WTC11 (cell line): ENCODE measurements around the gene LIX1L. TPM values are rescaled to one million over a fixed set of nuclear protein-coding genes. Genes with fewer than 3 reads are reported as not detected.

Experiments used
- ATAC-seq: fragments of 200-7000 bp; cut with Tn5 transposase; 2 replicates; pipeline ENCODE4 v1.10.0; 2021; ENCODE audit warnings: mild to moderate bottlenecking, moderate library complexity
- CTCF ChIA-PET: fragments of 300-600 bp; sonication (Branson Sonifier 250); formaldehyde crosslinking; loops from one replicate; lab custom pipeline; 2021; ENCODE audit warnings: antibody characterized with exemption; lab: Charles Lee
- POLR2A ChIA-PET: fragments of 350-600 bp; sonication (Branson Sonifier 250); formaldehyde crosslinking; loops from one replicate; lab custom pipeline; 2021; ENCODE audit warnings: antibody characterized with exemption; lab: Charles Lee
- DNase-seq: peaks from one replicate; pipeline ENCODE4 v3.0.0; 2021; ENCODE audit warnings: low spot score
- H3K27ac Mint-ChIP-seq: 2 replicates; pipeline ENCODE4 v1.8.0; 2021; ENCODE audit warnings: mixed read lengths
- H3K27me3 Mint-ChIP-seq: 2 replicates; pipeline ENCODE4 v1.8.0; 2021; ENCODE audit warnings: low read depth, mild to moderate bottlenecking, moderate library complexity, mixed read lengths
- H3K36me3 Mint-ChIP-seq: 2 replicates; pipeline ENCODE4 v1.8.0; 2021; ENCODE audit warnings: mixed read lengths
- H3K4me1 Mint-ChIP-seq: 2 replicates; pipeline ENCODE4 v1.8.0; 2022; ENCODE audit warnings: mixed read lengths
- H3K4me3 Mint-ChIP-seq: 2 replicates; pipeline ENCODE4 v1.8.0; 2021; ENCODE audit warnings: mild to moderate bottlenecking, moderate library complexity, mixed read lengths
- H3K9me3 Mint-ChIP-seq: 2 replicates; pipeline ENCODE4 v1.8.0; 2021; ENCODE audit warnings: mixed read lengths
- E2F1 ChIP-seq: sonication (generic); formaldehyde crosslinking; IDR thresholded peaks from 2 replicates; pipeline ENCODE4 v1.8.0; 2022; ENCODE audit warnings: mild to moderate bottlenecking, missing genetic modification reagents
- ESRRA ChIP-seq: sonication (generic); formaldehyde crosslinking; IDR thresholded peaks from 2 replicates; pipeline ENCODE4 v1.8.1; 2022; ENCODE audit warnings: mild to moderate bottlenecking, missing genetic modification reagents, borderline replicate concordance
- FOXP4 ChIP-seq: sonication (generic); formaldehyde crosslinking; IDR thresholded peaks from 2 replicates; pipeline ENCODE4 v1.8.0; 2022; ENCODE audit warnings: mild to moderate bottlenecking, missing genetic modification reagents
- GABPB1 ChIP-seq: sonication (generic); formaldehyde crosslinking; IDR thresholded peaks from 2 replicates; pipeline ENCODE4 v1.8.1; 2023; ENCODE audit warnings: mild to moderate bottlenecking, missing genetic modification reagents
- SMAD3 ChIP-seq: sonication (generic); formaldehyde crosslinking; IDR thresholded peaks from 2 replicates; pipeline ENCODE4 v1.8.0; 2022; ENCODE audit warnings: missing genetic modification reagents, mild to moderate bottlenecking, borderline replicate concordance
- SP1 ChIP-seq: sonication (generic); formaldehyde crosslinking; conservative IDR thresholded peaks from 2 replicates; pipeline ENCODE4 v1.8.1; 2022; ENCODE audit warnings: missing genetic modification reagents
- TCF7 ChIP-seq: sonication (generic); formaldehyde crosslinking; IDR thresholded peaks from 2 replicates; pipeline ENCODE4 v1.8.0; 2022; ENCODE audit warnings: mild to moderate bottlenecking, low read depth, missing genetic modification reagents, moderate library complexity
- ZMAT4 ChIP-seq: fragments of 250-450 bp; sonication (Bioruptor Pico); IDR thresholded peaks from 2 replicates; pipeline ENCODE4 v1.9.0; 2021; ENCODE audit warnings: mild to moderate bottlenecking
- ZNF138 ChIP-seq: sonication (generic); formaldehyde crosslinking; conservative IDR thresholded peaks from 2 replicates; pipeline ENCODE4 v1.8.1; 2022; ENCODE audit warnings: mild to moderate bottlenecking, moderate library complexity, missing genetic modification reagents
- ZNF232 ChIP-seq: sonication (generic); formaldehyde crosslinking; IDR thresholded peaks from 2 replicates; pipeline ENCODE4 v1.8.0; 2022; ENCODE audit warnings: mild to moderate bottlenecking, missing genetic modification reagents
- ZNF425 ChIP-seq: fragments of 250-450 bp; sonication (Bioruptor Pico); conservative IDR thresholded peaks from 2 replicates; pipeline ENCODE4 v1.9.0; 2021; ENCODE audit warnings: mild to moderate bottlenecking
- total RNA-seq: library from RNA; stranded (reverse); gene quantifications from 3 replicates; pipeline ENCODE4 v1.2.3, GENCODE V29; 2021
- TF ChIP-seq, protein P1 (sequence below): sonication (generic); formaldehyde crosslinking; IDR thresholded peaks from 2 replicates; pipeline ENCODE4 v1.8.1; 2022; ENCODE audit warnings: low read depth, missing genetic modification reagents, borderline replicate concordance
- TF ChIP-seq, protein P2 (sequence below): fragments of 250-450 bp; sonication (Bioruptor Pico); IDR thresholded peaks from 2 replicates; pipeline ENCODE4 v2.1.2; 2022; ENCODE audit warnings: mild to moderate bottlenecking, moderate library complexity
- TF ChIP-seq, protein P3 (sequence below): sonication (generic); formaldehyde crosslinking; IDR thresholded peaks from 2 replicates; pipeline ENCODE4 v1.8.1; 2022; ENCODE audit warnings: mild to moderate bottlenecking, moderate library complexity, missing genetic modification reagents
- TF ChIP-seq, protein P4 (sequence below): sonication (generic); formaldehyde crosslinking; IDR thresholded peaks from 2 replicates; pipeline ENCODE4 v1.8.1; 2023; ENCODE audit warnings: mild to moderate bottlenecking, missing genetic modification reagents
- TF ChIP-seq, protein P5 (sequence below): sonication (generic); formaldehyde crosslinking; IDR thresholded peaks from 2 replicates; pipeline ENCODE4 v1.8.0; 2022; ENCODE audit warnings: missing genetic modification reagents
- TF ChIP-seq, protein P6 (sequence below): fragments of 250-450 bp; sonication (Bioruptor Pico); IDR thresholded peaks from 2 replicates; pipeline ENCODE4 v1.9.0; 2021; ENCODE audit warnings: moderate library complexity, mild to moderate bottlenecking, inconsistent platforms, borderline replicate concordance

The LIX1L gene
- total RNA-seq, 1 experiment from 2014 or later = 3.0 TPM

DNA sequence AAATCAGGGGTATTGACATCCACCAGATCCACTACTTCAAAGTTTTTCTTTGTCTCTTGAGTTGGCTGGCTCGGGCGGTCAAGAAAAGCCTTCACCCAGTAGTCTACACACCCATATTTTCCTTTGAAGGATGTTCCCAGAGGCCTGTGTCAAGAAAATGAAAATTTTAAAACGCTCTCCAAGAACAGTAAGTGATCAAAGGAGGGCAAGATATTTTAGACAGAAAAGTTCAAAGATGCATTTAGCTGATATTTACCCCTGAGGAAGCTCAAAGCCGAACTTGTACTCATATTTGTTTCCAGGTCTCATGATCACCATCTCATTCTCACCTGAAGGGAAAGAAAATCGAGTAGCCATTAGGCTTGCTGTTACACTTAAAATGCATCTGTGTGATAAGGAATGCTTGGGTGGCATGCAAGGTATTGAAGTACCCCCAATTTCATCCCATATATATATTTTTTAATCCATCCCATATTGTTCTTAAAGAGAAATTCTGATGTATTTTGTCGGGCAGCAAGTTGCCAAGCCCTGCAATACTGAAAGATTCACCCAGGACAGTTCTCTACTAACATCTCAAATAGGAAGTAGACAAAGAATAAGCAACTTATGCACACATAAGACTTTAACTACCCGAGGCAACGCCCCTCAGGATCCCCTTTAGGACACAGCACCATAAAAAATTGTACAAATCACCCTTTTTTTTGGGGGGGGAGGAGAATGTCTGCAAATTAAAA is 37.5 kb upstream of the LIX1L start (continued):
- TF ChIP-seq, protein P1, sequence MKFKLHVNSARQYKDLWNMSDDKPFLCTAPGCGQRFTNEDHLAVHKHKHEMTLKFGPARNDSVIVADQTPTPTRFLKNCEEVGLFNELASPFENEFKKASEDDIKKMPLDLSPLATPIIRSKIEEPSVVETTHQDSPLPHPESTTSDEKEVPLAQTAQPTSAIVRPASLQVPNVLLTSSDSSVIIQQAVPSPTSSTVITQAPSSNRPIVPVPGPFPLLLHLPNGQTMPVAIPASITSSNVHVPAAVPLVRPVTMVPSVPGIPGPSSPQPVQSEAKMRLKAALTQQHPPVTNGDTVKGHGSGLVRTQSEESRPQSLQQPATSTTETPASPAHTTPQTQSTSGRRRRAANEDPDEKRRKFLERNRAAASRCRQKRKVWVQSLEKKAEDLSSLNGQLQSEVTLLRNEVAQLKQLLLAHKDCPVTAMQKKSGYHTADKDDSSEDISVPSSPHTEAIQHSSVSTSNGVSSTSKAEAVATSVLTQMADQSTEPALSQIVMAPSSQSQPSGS (CRISPR knock-in tag) = no peak
- no peak for TF ChIP-seq ZNF425 (CRISPR knock-in tag)
- TF ChIP-seq ZMAT4 (CRISPR knock-in tag) = no peak
- no peak for TF ChIP-seq E2F1 (CRISPR knock-in tag)
- no peak for TF ChIP-seq ZNF138 (CRISPR knock-in tag)
- no peak for TF ChIP-seq ESRRA (CRISPR knock-in tag)
- TF ChIP-seq, protein P2, sequence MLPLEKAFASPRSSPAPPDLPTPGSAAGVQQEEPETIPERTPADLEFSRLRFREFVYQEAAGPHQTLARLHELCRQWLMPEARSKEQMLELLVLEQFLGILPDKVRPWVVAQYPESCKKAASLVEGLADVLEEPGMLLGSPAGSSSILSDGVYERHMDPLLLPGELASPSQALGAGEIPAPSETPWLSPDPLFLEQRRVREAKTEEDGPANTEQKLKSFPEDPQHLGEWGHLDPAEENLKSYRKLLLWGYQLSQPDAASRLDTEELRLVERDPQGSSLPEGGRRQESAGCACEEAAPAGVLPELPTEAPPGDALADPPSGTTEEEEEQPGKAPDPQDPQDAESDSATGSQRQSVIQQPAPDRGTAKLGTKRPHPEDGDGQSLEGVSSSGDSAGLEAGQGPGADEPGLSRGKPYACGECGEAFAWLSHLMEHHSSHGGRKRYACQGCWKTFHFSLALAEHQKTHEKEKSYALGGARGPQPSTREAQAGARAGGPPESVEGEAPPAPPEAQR (CRISPR knock-in tag) = no peak
- TF ChIP-seq, protein P3, sequence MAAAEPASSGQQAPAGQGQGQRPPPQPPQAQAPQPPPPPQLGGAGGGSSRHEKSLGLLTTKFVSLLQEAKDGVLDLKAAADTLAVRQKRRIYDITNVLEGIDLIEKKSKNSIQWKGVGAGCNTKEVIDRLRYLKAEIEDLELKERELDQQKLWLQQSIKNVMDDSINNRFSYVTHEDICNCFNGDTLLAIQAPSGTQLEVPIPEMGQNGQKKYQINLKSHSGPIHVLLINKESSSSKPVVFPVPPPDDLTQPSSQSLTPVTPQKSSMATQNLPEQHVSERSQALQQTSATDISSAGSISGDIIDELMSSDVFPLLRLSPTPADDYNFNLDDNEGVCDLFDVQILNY (CRISPR knock-in tag) = no peak
- no peak for TF ChIP-seq FOXP4 (CRISPR knock-in tag)
- no peak for TF ChIP-seq ZNF232 (CRISPR knock-in tag)
- TF ChIP-seq, all 79 proteins: peak for 0

GRCh38 chr1:145994391-145995120 is 36.7 kb upstream of the LIX1L start:
- peaks cover 73% of the 10 kb centered on the region for H3K4me1 Mint-ChIP-seq
- no peak overlapping the region for H3K27ac Mint-ChIP-seq
- DNase-seq = no peak
- no peaks in the 10 kb centered on the region for H3K27me3 Mint-ChIP-seq
- POLR2A ChIA-PET = interaction anchor here (1.2 to 1.3 kb wide), 2 partner anchors 14 to 15 kb away, joined by 3 to 5 read pairs; no protein-coding TSS in a partner anchor
- H3K36me3 Mint-ChIP-seq = peaks cover 41% of the 10 kb centered on the region
- ATAC-seq = no peak
- peak overlapping the region; percentile 98 for H3K4me3 Mint-ChIP-seq
- H3K9me3 Mint-ChIP-seq = no peaks in the 10 kb centered on the region
- CTCF ChIA-PET = interaction anchor here (1.3 kb wide), 1 partner anchor 17 kb away, joined by 3 read pairs; no protein-coding TSS in a partner anchor
- TF ChIP-seq, protein P4, sequence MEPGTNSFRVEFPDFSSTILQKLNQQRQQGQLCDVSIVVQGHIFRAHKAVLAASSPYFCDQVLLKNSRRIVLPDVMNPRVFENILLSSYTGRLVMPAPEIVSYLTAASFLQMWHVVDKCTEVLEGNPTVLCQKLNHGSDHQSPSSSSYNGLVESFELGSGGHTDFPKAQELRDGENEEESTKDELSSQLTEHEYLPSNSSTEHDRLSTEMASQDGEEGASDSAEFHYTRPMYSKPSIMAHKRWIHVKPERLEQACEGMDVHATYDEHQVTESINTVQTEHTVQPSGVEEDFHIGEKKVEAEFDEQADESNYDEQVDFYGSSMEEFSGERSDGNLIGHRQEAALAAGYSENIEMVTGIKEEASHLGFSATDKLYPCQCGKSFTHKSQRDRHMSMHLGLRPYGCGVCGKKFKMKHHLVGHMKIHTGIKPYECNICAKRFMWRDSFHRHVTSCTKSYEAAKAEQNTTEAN (CRISPR knock-in tag) = no peak
- TF ChIP-seq, protein P5, sequence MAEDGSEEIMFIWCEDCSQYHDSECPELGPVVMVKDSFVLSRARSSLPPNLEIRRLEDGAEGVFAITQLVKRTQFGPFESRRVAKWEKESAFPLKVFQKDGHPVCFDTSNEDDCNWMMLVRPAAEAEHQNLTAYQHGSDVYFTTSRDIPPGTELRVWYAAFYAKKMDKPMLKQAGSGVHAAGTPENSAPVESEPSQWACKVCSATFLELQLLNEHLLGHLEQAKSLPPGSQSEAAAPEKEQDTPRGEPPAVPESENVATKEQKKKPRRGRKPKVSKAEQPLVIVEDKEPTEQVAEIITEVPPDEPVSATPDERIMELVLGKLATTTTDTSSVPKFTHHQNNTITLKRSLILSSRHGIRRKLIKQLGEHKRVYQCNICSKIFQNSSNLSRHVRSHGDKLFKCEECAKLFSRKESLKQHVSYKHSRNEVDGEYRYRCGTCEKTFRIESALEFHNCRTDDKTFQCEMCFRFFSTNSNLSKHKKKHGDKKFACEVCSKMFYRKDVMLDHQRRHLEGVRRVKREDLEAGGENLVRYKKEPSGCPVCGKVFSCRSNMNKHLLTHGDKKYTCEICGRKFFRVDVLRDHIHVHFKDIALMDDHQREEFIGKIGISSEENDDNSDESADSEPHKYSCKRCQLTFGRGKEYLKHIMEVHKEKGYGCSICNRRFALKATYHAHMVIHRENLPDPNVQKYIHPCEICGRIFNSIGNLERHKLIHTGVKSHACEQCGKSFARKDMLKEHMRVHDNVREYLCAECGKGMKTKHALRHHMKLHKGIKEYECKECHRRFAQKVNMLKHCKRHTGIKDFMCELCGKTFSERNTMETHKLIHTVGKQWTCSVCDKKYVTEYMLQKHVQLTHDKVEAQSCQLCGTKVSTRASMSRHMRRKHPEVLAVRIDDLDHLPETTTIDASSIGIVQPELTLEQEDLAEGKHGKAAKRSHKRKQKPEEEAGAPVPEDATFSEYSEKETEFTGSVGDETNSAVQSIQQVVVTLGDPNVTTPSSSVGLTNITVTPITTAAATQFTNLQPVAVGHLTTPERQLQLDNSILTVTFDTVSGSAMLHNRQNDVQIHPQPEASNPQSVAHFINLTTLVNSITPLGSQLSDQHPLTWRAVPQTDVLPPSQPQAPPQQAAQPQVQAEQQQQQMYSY (CRISPR knock-in tag) = no peak
- TF ChIP-seq, protein P6, sequence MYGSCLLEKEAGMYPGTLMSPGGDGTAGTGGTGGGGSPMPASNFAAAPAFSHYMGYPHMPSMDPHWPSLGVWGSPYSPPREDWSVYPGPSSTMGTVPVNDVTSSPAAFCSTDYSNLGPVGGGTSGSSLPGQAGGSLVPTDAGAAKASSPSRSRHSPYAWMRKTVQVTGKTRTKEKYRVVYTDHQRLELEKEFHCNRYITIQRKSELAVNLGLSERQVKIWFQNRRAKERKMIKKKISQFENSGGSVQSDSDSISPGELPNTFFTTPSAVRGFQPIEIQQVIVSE = no peak
- no peak for TF ChIP-seq SMAD3 (CRISPR knock-in tag)
- TF ChIP-seq GABPB1 (CRISPR knock-in tag) = 0 out of 2 replicates have a peak, but pooled peaks have one; percentile 29
- no peak for TF ChIP-seq TCF7 (CRISPR knock-in tag)
- TF ChIP-seq SP1 (CRISPR knock-in tag) = no peak
